Loucy (cell line): Measurements from ENCODE around the gene BLTP3A.
A peak's percentile ranks its signal among the peaks of the same experiment; 100 is the strongest.
"Not testable (repeated sequence)": the region's sequence is repeated elsewhere in the genome, so short reads cannot be mapped to it uniquely, and the experiment has no call there.

Experiments used
- H2AFZ ChIP-seq: fragments of 200-600 bp; sonication (generic); 2 replicates; pipeline ENCODE4 v1.6.0; 2016; ENCODE audit warnings: antibody characterized with exemption, mild to moderate bottlenecking, low read length, moderate library complexity
- H3F3A ChIP-seq: fragments of 200-600 bp; 2 replicates; pipeline ENCODE4 v1.6.0; 2016; ENCODE audit warnings: antibody characterized with exemption, low read depth, mild to moderate bottlenecking
- H3K27me3 ChIP-seq: fragments of 200-600 bp; sonication (generic); 2 replicates; pipeline ENCODE4 v1.6.1; 2014; ENCODE audit warnings: low read length, mild to moderate bottlenecking; ENCODE audit not compliant: insufficient read depth, poor library complexity, severe bottlenecking
- H3K36me3 ChIP-seq: fragments of 200-600 bp; sonication (generic); 2 replicates; pipeline ENCODE4 v1.6.1; 2016; ENCODE audit warnings: low read length; ENCODE audit not compliant: insufficient read depth
- H3K4me1 ChIP-seq: fragments of 200-600 bp; sonication (generic); 2 replicates; pipeline ENCODE4 v1.5.1; 2014; ENCODE audit warnings: low read length, mild to moderate bottlenecking; ENCODE audit not compliant: insufficient read depth, poor library complexity, severe bottlenecking
- H3K4me2 ChIP-seq: fragments of 200-600 bp; sonication (generic); 2 replicates; pipeline ENCODE4 v1.6.0; 2014; ENCODE audit warnings: antibody characterized with exemption, low read length, low read depth, mild to moderate bottlenecking; ENCODE audit not compliant: poor library complexity, severe bottlenecking
- H3K4me3 ChIP-seq: fragments of 200-600 bp; sonication (generic); 2 replicates; pipeline ENCODE4 v1.5.1; 2014; ENCODE audit warnings: low read length, mild to moderate bottlenecking, mixed read lengths; ENCODE audit not compliant: poor library complexity, severe bottlenecking
- H3K79me2 ChIP-seq: fragments of 200-600 bp; sonication (generic); 2 replicates; pipeline ENCODE4 v1.6.1; 2014; ENCODE audit warnings: low read length; ENCODE audit not compliant: insufficient read depth
- H3K9ac ChIP-seq: fragments of 200-600 bp; sonication (generic); 2 replicates; pipeline ENCODE4 v1.6.0; 2014; ENCODE audit warnings: mild to moderate bottlenecking, low read depth, low read length, moderate library complexity; ENCODE audit not compliant: poor library complexity, severe bottlenecking
- H3K9me2 ChIP-seq: fragments of 200-600 bp; sonication (generic); replicated peaks from 2 replicates; pipeline ENCODE4 v1.6.1; 2016; ENCODE audit warnings: low read depth, low read length, mixed read lengths
- H3K9me3 ChIP-seq: fragments of 200-600 bp; sonication (generic); 2 replicates; pipeline ENCODE4 v1.6.1; 2014; ENCODE audit warnings: mild to moderate bottlenecking, antibody characterized with exemption, low read length, low read depth; ENCODE audit not compliant: insufficient read depth
- H4K20me1 ChIP-seq: fragments of 200-600 bp; sonication (generic); 2 replicates; pipeline ENCODE4 v1.6.0; 2014; ENCODE audit warnings: antibody characterized with exemption, low read length, mild to moderate bottlenecking; ENCODE audit not compliant: insufficient read depth, poor library complexity, severe bottlenecking
- EZH2phosphoT487 ChIP-seq: fragments of 200-600 bp; IDR thresholded peaks from 2 replicates; pipeline ENCODE4 v1.6.1; 2018; ENCODE audit warnings: antibody characterized with exemption, mild to moderate bottlenecking, moderate library complexity, borderline replicate concordance
- TF ChIP-seq, protein P1 (sequence below): fragments of 200-600 bp; sonication (generic); conservative IDR thresholded peaks from 2 replicates; pipeline ENCODE4 v1.5.1; 2014; ENCODE audit warnings: mild to moderate bottlenecking, antibody characterized with exemption, low read length

Gene BLTP3A

DNA sequence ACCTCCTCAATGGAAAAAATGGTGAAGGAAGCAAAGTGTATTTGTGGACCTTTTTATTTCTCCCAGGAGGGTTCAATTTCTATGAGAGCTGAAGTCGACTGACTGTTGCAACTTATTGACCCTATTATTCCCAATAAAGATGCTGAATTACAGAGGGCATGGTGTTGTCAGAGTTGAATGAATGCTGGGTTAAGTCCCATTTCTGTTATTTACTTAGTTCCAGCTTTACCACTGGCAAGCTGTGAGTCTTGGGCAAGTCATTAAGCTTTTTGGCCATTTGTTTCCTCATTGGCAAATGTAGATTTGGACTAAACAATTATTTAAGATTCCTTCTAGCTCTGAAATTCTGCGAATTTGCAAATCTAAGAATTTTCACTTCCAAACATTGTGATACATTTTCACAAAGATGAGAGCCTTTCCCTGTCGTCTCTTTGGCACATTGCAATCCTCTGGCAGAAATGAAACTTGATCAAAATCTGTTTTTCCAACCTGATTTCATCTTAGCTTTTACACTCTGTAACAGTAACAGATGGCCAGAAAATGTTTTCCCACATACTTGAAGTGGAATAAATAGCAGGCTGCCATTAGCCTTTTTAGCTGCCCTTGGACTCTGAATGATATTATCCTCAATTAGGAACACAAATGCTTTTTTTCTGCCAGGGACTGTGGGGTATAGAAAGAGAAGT is 21.3 kb downstream of the BLTP3A start:
- no peaks in the 10 kb centered on the region for H4K20me1 ChIP-seq
- H3K4me3 ChIP-seq: no peak overlapping the region
- TF ChIP-seq, protein P1, sequence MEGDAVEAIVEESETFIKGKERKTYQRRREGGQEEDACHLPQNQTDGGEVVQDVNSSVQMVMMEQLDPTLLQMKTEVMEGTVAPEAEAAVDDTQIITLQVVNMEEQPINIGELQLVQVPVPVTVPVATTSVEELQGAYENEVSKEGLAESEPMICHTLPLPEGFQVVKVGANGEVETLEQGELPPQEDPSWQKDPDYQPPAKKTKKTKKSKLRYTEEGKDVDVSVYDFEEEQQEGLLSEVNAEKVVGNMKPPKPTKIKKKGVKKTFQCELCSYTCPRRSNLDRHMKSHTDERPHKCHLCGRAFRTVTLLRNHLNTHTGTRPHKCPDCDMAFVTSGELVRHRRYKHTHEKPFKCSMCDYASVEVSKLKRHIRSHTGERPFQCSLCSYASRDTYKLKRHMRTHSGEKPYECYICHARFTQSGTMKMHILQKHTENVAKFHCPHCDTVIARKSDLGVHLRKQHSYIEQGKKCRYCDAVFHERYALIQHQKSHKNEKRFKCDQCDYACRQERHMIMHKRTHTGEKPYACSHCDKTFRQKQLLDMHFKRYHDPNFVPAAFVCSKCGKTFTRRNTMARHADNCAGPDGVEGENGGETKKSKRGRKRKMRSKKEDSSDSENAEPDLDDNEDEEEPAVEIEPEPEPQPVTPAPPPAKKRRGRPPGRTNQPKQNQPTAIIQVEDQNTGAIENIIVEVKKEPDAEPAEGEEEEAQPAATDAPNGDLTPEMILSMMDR: no peak
- TF ChIP-seq EZH2phosphoT487: no peak
- no peaks in the 10 kb centered on the region for H3K9me2 ChIP-seq
- H3K27me3 ChIP-seq: no peaks in the 10 kb centered on the region
- H3K36me3 ChIP-seq: peaks cover 2% of the 10 kb centered on the region; the same call in 1 of the 2 replicates
- H2AFZ ChIP-seq: no peak overlapping the region
- H3F3A ChIP-seq: no peaks in the 10 kb centered on the region
- H3K9me3 ChIP-seq: no peaks in the 10 kb centered on the region
- peaks cover 9% of the 10 kb centered on the region for H3K4me1 ChIP-seq
- peaks cover 91% of the 10 kb centered on the region for H3K79me2 ChIP-seq
- H3K4me2 ChIP-seq: no peak overlapping the region
- H3K9ac ChIP-seq: no peak overlapping the region

DNA sequence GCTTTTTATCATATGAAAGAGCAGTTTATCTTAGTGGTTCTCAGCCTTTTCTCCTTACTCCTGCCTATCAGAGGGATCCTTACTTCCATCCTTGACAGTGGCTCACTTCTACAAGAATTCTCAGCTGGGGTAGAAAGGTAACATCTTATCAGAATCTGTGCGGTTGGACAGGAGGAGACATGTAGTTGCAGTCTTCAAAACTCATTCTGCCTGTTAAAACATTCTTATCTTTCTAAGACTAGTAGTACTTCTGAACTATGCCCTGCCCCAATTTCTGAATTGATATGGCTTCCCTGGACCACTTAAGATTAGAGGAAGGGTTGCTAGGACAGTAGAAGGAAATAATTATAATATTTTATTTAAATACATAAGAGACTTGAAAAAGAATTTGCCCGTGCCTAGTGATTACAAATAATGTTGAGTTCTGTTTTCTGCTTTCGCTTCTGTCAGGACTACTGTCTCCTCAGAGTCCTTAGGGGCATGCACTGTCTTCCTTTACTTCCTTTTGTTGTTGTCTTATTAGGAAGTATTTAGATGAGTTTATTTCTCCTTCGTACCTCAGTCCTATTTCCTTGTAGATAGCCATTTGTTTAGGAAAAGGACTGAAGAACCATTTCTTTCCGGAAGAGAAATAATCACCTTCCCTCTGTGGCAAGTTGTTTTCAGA is 24.9 kb downstream of the BLTP3A start:
- H3K9me2 ChIP-seq: no peaks in the 10 kb centered on the region
- TF ChIP-seq EZH2phosphoT487: no peak
- TF ChIP-seq, protein P1: no peak
- no peaks in the 10 kb centered on the region for H3F3A ChIP-seq
- H3K4me3 ChIP-seq: no peak overlapping the region
- H3K9me3 ChIP-seq: no peaks in the 10 kb centered on the region
- peaks cover 79% of the 10 kb centered on the region for H3K79me2 ChIP-seq
- H3K27me3 ChIP-seq: no peaks in the 10 kb centered on the region
- H4K20me1 ChIP-seq: peaks cover 5% of the 10 kb centered on the region
- H3K36me3 ChIP-seq: peaks cover 4% of the 10 kb centered on the region; the same call in 1 of the 2 replicates
- peaks cover 30% of the 10 kb centered on the region for H3K4me1 ChIP-seq
- no peak overlapping the region for H2AFZ ChIP-seq
- H3K9ac ChIP-seq: no peak overlapping the region
- no peak overlapping the region for H3K4me2 ChIP-seq

DNA sequence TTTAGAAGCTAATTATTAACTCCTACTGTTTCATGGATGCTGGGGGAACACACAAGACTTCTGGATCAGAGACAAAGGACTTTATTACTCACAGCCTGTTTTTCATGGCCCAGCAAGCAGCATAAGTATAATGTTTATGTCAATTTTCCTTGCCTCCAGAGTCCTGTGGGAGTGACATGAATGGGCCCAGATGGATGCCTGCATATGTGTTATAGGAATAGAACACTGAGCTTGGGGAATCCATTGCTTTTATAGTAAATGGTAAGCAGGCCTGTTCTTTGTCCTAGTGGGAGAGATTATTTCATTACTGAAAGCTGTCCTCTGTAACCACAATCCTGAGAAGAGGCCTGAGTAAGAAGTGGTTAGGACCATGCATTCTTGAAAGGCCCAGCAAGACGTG is 25.6 kb downstream of the BLTP3A start:
- Histone ChIP-seq H3K27me3 (no peaks in the 10 kb centered on the region), H3K9me2 (no peaks in the 10 kb centered on the region), H3K4me2 (no peak overlapping the region), H2AFZ (no peak overlapping the region), H3K36me3 (peaks cover 10% of the 10 kb centered on the region; the same call in 1 of the 2 replicates), H3K9me3 (no peaks in the 10 kb centered on the region), H3K4me1 (peaks cover 30% of the 10 kb centered on the region), H3F3A (no peaks in the 10 kb centered on the region), H3K9ac (no peak overlapping the region), H4K20me1 (peaks cover 5% of the 10 kb centered on the region), H3K79me2 (peaks cover 74% of the 10 kb centered on the region), H3K4me3 (no peak overlapping the region)
- no peak for TF ChIP-seq EZH2phosphoT487
- TF ChIP-seq, protein P1: no peak

DNA sequence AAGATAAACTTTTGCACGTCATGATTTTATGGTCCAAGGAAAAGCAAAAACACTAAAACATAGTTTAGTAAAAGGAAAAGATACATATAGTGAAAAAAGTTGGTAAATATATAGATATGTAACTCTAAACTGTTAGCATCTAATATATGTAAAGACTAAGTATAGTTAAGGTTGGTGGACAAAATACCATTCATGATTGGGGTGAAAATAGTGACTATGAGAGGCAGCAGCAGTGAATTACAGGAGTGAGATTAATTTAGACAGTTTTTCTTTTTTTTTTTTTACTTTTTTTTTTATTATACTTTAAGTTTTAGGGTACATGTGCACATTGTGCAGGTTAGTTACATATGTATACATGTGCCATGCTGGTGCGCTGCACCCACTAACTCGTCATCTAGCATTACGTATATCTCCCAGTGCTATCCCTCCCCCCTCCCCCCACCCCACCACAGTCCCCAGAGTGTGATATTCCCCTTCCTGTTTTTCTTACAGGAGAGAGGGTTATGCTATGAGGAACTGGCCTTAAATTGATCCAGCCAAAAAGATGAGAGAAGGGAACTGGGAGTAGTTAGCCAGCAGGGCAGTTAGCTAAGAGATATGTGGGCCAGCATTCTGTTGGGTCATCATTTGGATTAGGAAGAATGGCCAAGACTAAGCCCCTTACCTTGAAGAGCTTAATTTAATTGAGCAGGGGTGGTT is 27.1 kb downstream of the BLTP3A start:
- Histone ChIP-seq H3K36me3 (peaks cover 24% of the 10 kb centered on the region; the same call in 1 of the 2 replicates), H3K4me3 (peak overlapping the region; percentile 23), H3K9ac (peak overlapping the region; percentile 12), H3K4me1 (peaks cover 30% of the 10 kb centered on the region), H3K79me2 (peaks cover 59% of the 10 kb centered on the region), H3K4me2 (peak overlapping the region; percentile 45)
- H3K9me3 ChIP-seq, H4K20me1 ChIP-seq, H3F3A ChIP-seq, H2AFZ ChIP-seq, H3K9me2 ChIP-seq, H3K27me3 ChIP-seq: not testable (repeated sequence)
